ENCODE data around the gene FOXS1. TPM values are rescaled to one million over a fixed set of nuclear protein-coding genes. Genes with fewer than 3 reads are reported as not detected.

The FOXS1 gene
- polyA plus RNA-seq, 3 donors, result not detected

DNA sequence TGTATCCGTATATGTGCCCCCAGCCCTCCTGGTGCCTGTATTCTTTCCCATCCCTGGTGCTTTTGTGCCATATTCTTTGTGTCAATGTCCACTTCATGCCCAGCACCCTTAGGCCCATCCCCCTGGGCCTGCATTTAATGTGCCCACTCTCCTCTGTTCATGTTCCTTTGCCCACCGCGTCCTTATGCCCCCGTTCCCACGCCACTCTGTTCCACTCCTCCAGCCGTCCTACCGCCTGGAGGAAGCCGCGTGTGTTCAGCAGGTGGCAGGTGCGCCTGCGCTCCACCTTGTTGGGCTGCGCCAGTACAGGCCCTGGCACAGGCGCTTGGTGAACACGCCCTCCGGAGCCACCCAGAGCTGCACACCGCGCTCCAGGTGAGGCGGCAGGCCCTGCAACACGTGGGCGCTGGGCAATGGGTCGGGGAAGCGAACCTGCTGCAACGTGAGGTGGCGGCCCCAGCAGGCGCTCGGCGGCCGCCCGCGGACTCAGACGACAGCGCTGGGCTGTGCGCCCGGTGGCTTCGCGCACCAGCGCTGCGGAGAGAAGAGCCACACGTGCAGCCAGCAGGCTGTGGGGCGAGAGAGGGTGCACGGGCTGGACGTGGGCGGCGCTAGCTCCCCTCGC, 4.0 kb upstream of the FOXS1 start:
- no peaks in the 10 kb centered on the region for H4K20me1 ChIP-seq (ENCODE audit: insufficient read depth, low read length)
- H3K27ac ChIP-seq (ENCODE audit: low read depth in 1 of 2, low read length in 2 of 2), result no peak overlapping the region
- H3K9ac ChIP-seq (ENCODE audit: insufficient read depth, low read length, poor library complexity, severe bottlenecking), result no peak overlapping the region
- peaks cover 0 to 18% of the 10 kb centered on the region in 2 donors for H3K27me3 ChIP-seq (ENCODE audit: control insufficient read depth in 2 of 2, insufficient read depth in 2 of 2, low read length in 2 of 2)
- DNase-seq, result no peak
- Mint-ChIP-seq H3K36me3 (no peaks in the 10 kb centered on the region), H3K9me3 (peaks cover 0 to 2% (median 0%) of the 10 kb centered on the region in 7 donors), H3K27me3 (ENCODE audit: low read depth in 3 of 3) (peaks cover 19 to 28% (median 23%) of the 10 kb centered on the region in 3 donors), H3K4me1 (no peaks in the 10 kb centered on the region), H3K4me3 (peak overlapping the region in 1 of 2 donors; percentile 17), H3K27ac (no peak overlapping the region)
- no peak overlapping the region for H3K4me3 ChIP-seq (replicated peaks in 1 of 3; ENCODE audit: low read depth in 2 of 3, low read length in 3 of 3)
- H3K9me3 ChIP-seq (replicated peaks in 1 of 2; ENCODE audit: control insufficient read depth in 1 of 2, insufficient read depth in 1 of 2, low read length in 2 of 2), result no peaks in the 10 kb centered on the region
- TF ChIP-seq CTCF (IDR thresholded peaks at IDR 0.05), result no peak
- WGBS (ENCODE audit: insufficient coverage), result 53% methylated on average over 36 of the region's 45 CpGs
- no peak overlapping the region for H3K4me2 ChIP-seq (replicated peaks; ENCODE audit: extremely low read depth, low read length, poor library complexity, severe bottlenecking)
- no peaks in the 10 kb centered on the region for H3K4me1 ChIP-seq (ENCODE audit: control insufficient read depth in 1 of 2, insufficient read depth in 2 of 2, low read length in 2 of 2)
- no peaks in the 10 kb centered on the region for H3K36me3 ChIP-seq (replicated peaks in 1 of 2; ENCODE audit: control insufficient read depth in 1 of 2, insufficient read depth in 2 of 2, low read length in 2 of 2)
- no peak overlapping the region for H2AFZ ChIP-seq (ENCODE audit: insufficient read depth, low read depth, low read length, poor library complexity, severe bottlenecking)
- no peaks in the 10 kb centered on the region for H3K79me2 ChIP-seq (ENCODE audit: insufficient read depth, low read length)
- intact Hi-C loops (cut with micrococcal nuclease), result no loop called here

GRCh38 chr20:31848088-31848999, 2.9 kb upstream of the FOXS1 start:
- Histone ChIP-seq H3K79me2 (ENCODE audit: insufficient read depth, low read length) (no peaks in the 10 kb centered on the region), H3K27ac (ENCODE audit: low read depth in 1 of 2, low read length in 2 of 2) (no peak overlapping the region), H3K36me3 (replicated peaks in 1 of 2; ENCODE audit: control insufficient read depth in 1 of 2, insufficient read depth in 2 of 2, low read length in 2 of 2) (no peaks in the 10 kb centered on the region), H3K4me1 (ENCODE audit: control insufficient read depth in 1 of 2, insufficient read depth in 2 of 2, low read length in 2 of 2) (no peaks in the 10 kb centered on the region), H3K4me3 (replicated peaks in 1 of 3; ENCODE audit: low read depth in 2 of 3, low read length in 3 of 3) (no peak overlapping the region), H4K20me1 (ENCODE audit: insufficient read depth, low read length) (no peaks in the 10 kb centered on the region), H2AFZ (ENCODE audit: insufficient read depth, low read depth, low read length, poor library complexity, severe bottlenecking) (no peak overlapping the region), H3K27me3 (ENCODE audit: control insufficient read depth in 2 of 2, insufficient read depth in 2 of 2, low read length in 2 of 2) (peaks cover 0 to 18% of the 10 kb centered on the region in 2 donors), H3K4me2 (replicated peaks; ENCODE audit: extremely low read depth, low read length, poor library complexity, severe bottlenecking) (no peak overlapping the region), H3K9ac (ENCODE audit: insufficient read depth, low read length, poor library complexity, severe bottlenecking) (no peak overlapping the region), H3K9me3 (replicated peaks in 1 of 2; ENCODE audit: control insufficient read depth in 1 of 2, insufficient read depth in 1 of 2, low read length in 2 of 2) (no peaks in the 10 kb centered on the region)
- no peak for DNase-seq
- H3K4me1 Mint-ChIP-seq, result no peaks in the 10 kb centered on the region
- H3K9me3 Mint-ChIP-seq, result peaks cover 0 to 2% (median 0%) of the 10 kb centered on the region in 7 donors
- peaks cover 18 to 28% (median 23%) of the 10 kb centered on the region in 3 donors for H3K27me3 Mint-ChIP-seq (ENCODE audit: low read depth in 3 of 3)
- H3K36me3 Mint-ChIP-seq, result no peaks in the 10 kb centered on the region
- no peak for TF ChIP-seq CTCF (IDR thresholded peaks at IDR 0.05)
- H3K4me3 Mint-ChIP-seq, result peak overlapping the region in 1 of 2 donors; percentile 39
- intact Hi-C loops (cut with micrococcal nuclease), result no loop called here
- 76% methylated on average over 26 of the region's 32 CpGs for WGBS (ENCODE audit: insufficient coverage)
- H3K27ac Mint-ChIP-seq, result no peak overlapping the region

All from CD14-positive monocyte (primary cell).